ENCODE data around the gene IGF2.

Gene IGF2

DNA sequence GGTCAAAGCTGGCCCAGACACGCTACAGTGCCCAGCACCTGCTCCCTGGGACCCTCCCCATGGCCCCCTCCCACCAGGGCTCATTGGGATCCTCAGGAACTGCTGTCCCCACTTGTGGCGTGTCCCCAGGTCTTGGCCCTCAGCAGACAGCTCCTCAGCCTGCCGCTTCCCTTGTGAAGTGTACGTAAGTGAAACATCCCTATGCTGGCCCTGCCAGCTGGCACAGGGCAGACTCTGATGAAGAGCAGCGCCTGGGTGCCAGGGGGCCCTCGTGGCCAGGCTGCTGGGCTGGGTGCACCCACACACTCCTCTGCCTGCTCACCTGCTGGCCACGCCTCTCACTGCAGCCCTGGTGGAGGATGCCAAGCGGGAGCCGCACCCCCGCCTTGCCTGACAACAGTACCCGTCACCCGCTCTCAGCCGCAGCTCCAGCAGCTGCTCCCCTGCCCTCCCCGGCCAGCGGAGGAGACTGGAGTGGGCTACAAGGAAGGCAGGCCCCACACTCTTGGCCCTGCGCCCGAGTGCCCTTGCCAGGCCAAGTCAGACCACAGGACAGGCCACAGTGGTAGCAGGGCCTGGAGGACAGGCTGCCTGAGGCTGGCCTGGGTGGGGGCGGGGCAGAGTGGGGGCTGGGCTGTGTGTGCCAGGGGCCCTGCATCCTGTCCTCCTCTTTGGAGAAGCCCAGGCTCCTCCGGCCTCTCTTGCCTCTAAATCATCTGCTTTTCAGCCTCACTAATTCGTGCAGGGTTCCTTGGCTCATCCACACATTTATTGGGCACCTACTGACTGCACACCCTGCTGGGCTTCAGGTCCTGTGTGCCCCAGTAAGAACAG, 39.5 kb downstream of the IGF2 start:
- Histone ChIP-seq H3K27me3 (ENCODE audit: control insufficient read depth in 3 of 3, insufficient read depth in 3 of 3, low read depth in 1 of 3, low read length in 3 of 3) (peaks cover 0 to 9% (median 0%) of the 10 kb centered on the region in 3 experiments), H2AFZ (ENCODE audit: low read length) (no peak overlapping the region), H3K79me1 (ENCODE audit: low read depth, low read length) (peaks cover 5% of the 10 kb centered on the region), H3K9ac (ENCODE audit: low read depth, low read length, poor library complexity) (peak overlapping the region; percentile 52), H3K18ac (ENCODE audit: low read length) (peak overlapping the region; percentile 65), H2BK15ac (ENCODE audit: low read length) (peak overlapping the region; percentile 86), H4K91ac (ENCODE audit: low read depth, low read length, poor library complexity) (no peak overlapping the region), H3K14ac (ENCODE audit: low read length) (peak overlapping the region; percentile 47), H2BK5ac (ENCODE audit: low read length) (no peak overlapping the region), H2AK5ac (ENCODE audit: low read depth, low read length) (peak overlapping the region; percentile 91), H3K27ac (replicated peaks; ENCODE audit: low read length) (no peak overlapping the region), H4K8ac (ENCODE audit: low read depth, low read length) (peak overlapping the region; percentile 73), H2BK12ac (ENCODE audit: low read length) (peak overlapping the region; percentile 41), H2BK120ac (ENCODE audit: low read depth, low read length) (peak overlapping the region; percentile 49), H3K4me1 (ENCODE audit: control insufficient read depth in 2 of 2, insufficient read depth in 1 of 2, low read depth in 1 of 2, low read length in 2 of 2) (peaks cover 9 to 15% of the 10 kb centered on the region in 2 donors), H3K4me3 (ENCODE audit: low read length in 2 of 2) (no peak overlapping the region), H3K4me2 (ENCODE audit: insufficient read depth, low read length, poor library complexity, severe bottlenecking) (no peak overlapping the region), H3K23ac (ENCODE audit: low read depth, low read length, poor library complexity) (peak overlapping the region; percentile 36), H3K9me3 (replicated peaks in 1 of 2; ENCODE audit: control insufficient read depth in 2 of 2, insufficient read depth in 1 of 2, low read depth in 1 of 2, low read length in 2 of 2) (no peaks in the 10 kb centered on the region), H3K36me3 (replicated peaks in 1 of 2; ENCODE audit: control insufficient read depth in 2 of 2, insufficient read depth in 2 of 2, low read length in 2 of 2) (no peaks in the 10 kb centered on the region), H3K4ac (ENCODE audit: low read length) (peak overlapping the region; percentile 67)
- DNase-seq (ENCODE audit: low spot score) = no peak
- no CpG with 5 or more reads among the region's 20 CpGs for WGBS, 2 donors (ENCODE audit: extremely low coverage in 2 of 2, insufficient read length in 2 of 2, insufficient replicate concordance in 1 of 2)

GRCh38 chr11:2098691-2099515, 40.3 kb downstream of the IGF2 start:
- no peak overlapping the region for H3K4ac ChIP-seq (ENCODE audit: low read length)
- DNase-seq (ENCODE audit: low spot score) = no peak
- WGBS, 2 donors (ENCODE audit: extremely low coverage in 2 of 2, insufficient read length in 2 of 2, insufficient replicate concordance in 1 of 2) = no CpG with 5 or more reads among the region's 22 CpGs

DNA sequence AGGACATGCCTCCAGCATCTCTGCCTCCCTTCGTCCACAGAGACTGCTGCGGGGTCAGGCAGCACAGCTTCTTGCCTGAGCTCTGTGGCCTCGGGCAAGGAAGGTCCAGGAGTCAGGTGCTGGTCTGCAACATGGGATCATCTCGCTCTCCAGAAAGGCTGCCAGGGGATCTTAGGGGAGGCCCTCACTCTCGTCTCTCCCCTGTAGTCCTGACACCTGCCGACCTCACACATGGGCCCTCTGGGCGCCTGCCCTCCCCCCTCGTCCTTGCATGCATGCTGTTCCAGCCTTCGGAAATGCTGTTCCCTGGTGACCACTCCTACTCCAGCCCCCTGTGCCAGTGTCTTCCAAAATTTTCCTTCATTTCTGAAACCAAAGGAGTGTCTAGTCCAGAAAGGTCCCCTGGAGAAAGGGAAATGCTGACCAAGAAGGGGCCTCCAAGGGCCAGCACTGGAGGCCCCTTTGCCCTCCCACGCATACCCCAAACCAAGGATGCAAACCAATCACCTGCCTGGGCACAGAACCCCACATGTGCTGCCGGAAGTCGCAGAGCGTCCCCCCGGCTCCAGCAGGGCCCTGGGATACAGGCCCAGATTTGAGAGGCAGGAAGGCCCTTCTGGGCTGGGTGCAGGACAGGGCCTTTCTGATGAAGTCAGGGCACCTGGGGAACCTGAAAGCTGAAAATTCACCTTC, 41.0 kb downstream of the IGF2 start:
- H2BK15ac ChIP-seq (ENCODE audit: low read length) = peak overlapping the region; percentile 86
- H2BK120ac ChIP-seq (ENCODE audit: low read depth, low read length) = no peak overlapping the region
- no peak overlapping the region for H2BK5ac ChIP-seq (ENCODE audit: low read length)
- no peak overlapping the region for H3K23ac ChIP-seq (ENCODE audit: low read depth, low read length, poor library complexity)
- H2AK5ac ChIP-seq (ENCODE audit: low read depth, low read length) = peak overlapping the region; percentile 91
- peaks cover 0 to 4% of the 10 kb centered on the region in 2 donors for H3K9me3 ChIP-seq (replicated peaks in 1 of 2; ENCODE audit: control insufficient read depth in 2 of 2, insufficient read depth in 1 of 2, low read depth in 1 of 2, low read length in 2 of 2)
- peaks cover 9 to 15% of the 10 kb centered on the region in 2 donors for H3K4me1 ChIP-seq (ENCODE audit: control insufficient read depth in 2 of 2, insufficient read depth in 1 of 2, low read depth in 1 of 2, low read length in 2 of 2)
- H2BK12ac ChIP-seq (ENCODE audit: low read length) = no peak overlapping the region
- WGBS, 2 donors (ENCODE audit: extremely low coverage in 2 of 2, insufficient read length in 2 of 2, insufficient replicate concordance in 1 of 2) = no CpG with 5 or more reads among the region's 14 CpGs
- H3K4me2 ChIP-seq (ENCODE audit: insufficient read depth, low read length, poor library complexity, severe bottlenecking) = peak overlapping the region; percentile 2
- no peak overlapping the region for H3K4me3 ChIP-seq (ENCODE audit: low read length in 2 of 2)
- peak overlapping the region; percentile 16 for H3K18ac ChIP-seq (ENCODE audit: low read length)
- H3K14ac ChIP-seq (ENCODE audit: low read length) = no peak overlapping the region
- no peak overlapping the region for H4K8ac ChIP-seq (ENCODE audit: low read depth, low read length)
- no peak overlapping the region for H4K91ac ChIP-seq (ENCODE audit: low read depth, low read length, poor library complexity)
- H3K4ac ChIP-seq (ENCODE audit: low read length) = no peak overlapping the region
- no peak for DNase-seq (ENCODE audit: low spot score)
- H2AFZ ChIP-seq (ENCODE audit: low read length) = peak overlapping the region; percentile 95
- H3K36me3 ChIP-seq (replicated peaks in 1 of 2; ENCODE audit: control insufficient read depth in 2 of 2, insufficient read depth in 2 of 2, low read length in 2 of 2) = no peaks in the 10 kb centered on the region
- H3K79me1 ChIP-seq (ENCODE audit: low read depth, low read length) = peaks cover 3% of the 10 kb centered on the region
- no peak overlapping the region for H3K9ac ChIP-seq (ENCODE audit: low read depth, low read length, poor library complexity)
- no peak overlapping the region for H3K27ac ChIP-seq (replicated peaks; ENCODE audit: low read length)
- H3K27me3 ChIP-seq (ENCODE audit: control insufficient read depth in 3 of 3, insufficient read depth in 3 of 3, low read depth in 1 of 3, low read length in 3 of 3) = peaks cover 0 to 9% (median 0%) of the 10 kb centered on the region in 3 experiments

More at GRCh38 chr11:2098691-2099515, 40.3 kb downstream of the IGF2 start:
- H3K23ac ChIP-seq (ENCODE audit: low read depth, low read length, poor library complexity) = peak overlapping the region; percentile 36
- peak overlapping the region; percentile 65 for H3K18ac ChIP-seq (ENCODE audit: low read length)
- H2BK5ac ChIP-seq (ENCODE audit: low read length) = no peak overlapping the region
- no peak overlapping the region for H4K91ac ChIP-seq (ENCODE audit: low read depth, low read length, poor library complexity)
- no peak overlapping the region for H3K9ac ChIP-seq (ENCODE audit: low read depth, low read length, poor library complexity)
- H3K14ac ChIP-seq (ENCODE audit: low read length) = peak overlapping the region; percentile 25
- peaks cover 9 to 15% of the 10 kb centered on the region in 2 donors for H3K4me1 ChIP-seq (ENCODE audit: control insufficient read depth in 2 of 2, insufficient read depth in 1 of 2, low read depth in 1 of 2, low read length in 2 of 2)
- H2BK15ac ChIP-seq (ENCODE audit: low read length) = peak overlapping the region; percentile 86
- H3K27me3 ChIP-seq (ENCODE audit: control insufficient read depth in 3 of 3, insufficient read depth in 3 of 3, low read depth in 1 of 3, low read length in 3 of 3) = peaks cover 0 to 9% (median 0%) of the 10 kb centered on the region in 3 experiments
- peak overlapping the region; percentile 49 for H2BK120ac ChIP-seq (ENCODE audit: low read depth, low read length)
- no peak overlapping the region for H3K27ac ChIP-seq (replicated peaks; ENCODE audit: low read length)
- no peak overlapping the region for H4K8ac ChIP-seq (ENCODE audit: low read depth, low read length)
- H2AK5ac ChIP-seq (ENCODE audit: low read depth, low read length) = peak overlapping the region; percentile 91
- no peaks in the 10 kb centered on the region for H3K36me3 ChIP-seq (replicated peaks in 1 of 2; ENCODE audit: control insufficient read depth in 2 of 2, insufficient read depth in 2 of 2, low read length in 2 of 2)
- H3K4me3 ChIP-seq (ENCODE audit: low read length in 2 of 2) = no peak overlapping the region
- no peaks in the 10 kb centered on the region for H3K9me3 ChIP-seq (replicated peaks in 1 of 2; ENCODE audit: control insufficient read depth in 2 of 2, insufficient read depth in 1 of 2, low read depth in 1 of 2, low read length in 2 of 2)
- no peak overlapping the region for H3K4me2 ChIP-seq (ENCODE audit: insufficient read depth, low read length, poor library complexity, severe bottlenecking)
- peak overlapping the region; percentile 0 for H2BK12ac ChIP-seq (ENCODE audit: low read length)
- no peak overlapping the region for H2AFZ ChIP-seq (ENCODE audit: low read length)
- H3K79me1 ChIP-seq (ENCODE audit: low read depth, low read length) = peaks cover 5% of the 10 kb centered on the region

All from neuronal stem cell (in vitro differentiated cells).